DND-41 (cell line): ENCODE measurements around the gene OXNAD1.

Source experiments
- ATAC-seq: fragments of 200-7000 bp; cut with Tn5 transposase; 3 replicates; pipeline ENCODE4 v1.9.1; 2021; ENCODE audit warnings: low read depth; ENCODE audit not compliant: insufficient read depth
- DNase-seq: peaks from one replicate; pipeline ENCODE4 v3.0.0-alpha.2; 2020
- H2AFZ ChIP-seq: 2 replicates; pipeline ENCODE4 v1.6.0; 2012; ENCODE audit warnings: low read depth, low read length
- H3K27ac ChIP-seq: 2 replicates; pipeline ENCODE4 v1.5.1; 2012; ENCODE audit warnings: low read length, inconsistent platforms
- H3K27me3 ChIP-seq: fragments of 200-600 bp; sonication (generic); 2 replicates; pipeline ENCODE4 v1.6.0; 2012; ENCODE audit warnings: low read length, mild to moderate bottlenecking, inconsistent platforms; ENCODE audit not compliant: insufficient read depth, poor library complexity
- H3K36me3 ChIP-seq: 2 replicates; pipeline ENCODE4 v1.5.1; 2012; ENCODE audit warnings: low read length, inconsistent platforms; ENCODE audit not compliant: insufficient read depth
- H3K4me1 ChIP-seq: 2 replicates; pipeline ENCODE4 v1.5.1; 2012; ENCODE audit warnings: mild to moderate bottlenecking, low read length; ENCODE audit not compliant: insufficient read depth
- H3K4me2 ChIP-seq: 2 replicates; pipeline ENCODE4 v1.6.0; 2012; ENCODE audit warnings: mild to moderate bottlenecking, moderate library complexity, low read length, inconsistent platforms; ENCODE audit not compliant: insufficient read depth
- H3K4me3 ChIP-seq, 2 experiments: fragments of 200-600 bp in 1 of 2; shearing (Covaris generic) in 1 of 2; 2 replicates each; pipeline ENCODE4 v1.5.1; 2012 to 2016; ENCODE audit warnings: inconsistent platforms in 2 of 2, low read length in 2 of 2, mild to moderate bottlenecking in 2 of 2, low read depth in 1 of 2, moderate library complexity in 1 of 2
- H3K79me2 ChIP-seq: 2 replicates; pipeline ENCODE4 v1.6.0; 2012; ENCODE audit warnings: low read length, inconsistent platforms; ENCODE audit not compliant: insufficient read depth
- H3K9ac ChIP-seq: 2 replicates; pipeline ENCODE4 v1.6.0; 2012; ENCODE audit warnings: low read depth, mild to moderate bottlenecking, inconsistent platforms, low read length, moderate library complexity
- H3K9me3 ChIP-seq: 2 replicates; pipeline ENCODE4 v1.5.1; 2012; ENCODE audit warnings: low read length, moderate library complexity, mild to moderate bottlenecking, inconsistent platforms; ENCODE audit not compliant: insufficient read depth, severe bottlenecking
- H4K20me1 ChIP-seq: 2 replicates; pipeline ENCODE4 v1.6.0; 2012; ENCODE audit warnings: low read length; ENCODE audit not compliant: insufficient read depth
- EZH2 ChIP-seq: IDR thresholded peaks from 3 replicates; pipeline ENCODE4 v1.6.1; 2012; ENCODE audit warnings: borderline replicate concordance, low read depth, mild to moderate bottlenecking, moderate library complexity, low read length, inconsistent platforms; ENCODE audit not compliant: severe bottlenecking
- TF ChIP-seq, protein P1 (sequence below): IDR thresholded peaks from 2 replicates; pipeline ENCODE4 v1.5.1; 2012; ENCODE audit warnings: borderline replicate concordance, low read length, moderate library complexity, mild to moderate bottlenecking; ENCODE audit not compliant: poor library complexity, severe bottlenecking; ENCODE audit errors: extremely low read depth

OXNAD1 gene

DNA sequence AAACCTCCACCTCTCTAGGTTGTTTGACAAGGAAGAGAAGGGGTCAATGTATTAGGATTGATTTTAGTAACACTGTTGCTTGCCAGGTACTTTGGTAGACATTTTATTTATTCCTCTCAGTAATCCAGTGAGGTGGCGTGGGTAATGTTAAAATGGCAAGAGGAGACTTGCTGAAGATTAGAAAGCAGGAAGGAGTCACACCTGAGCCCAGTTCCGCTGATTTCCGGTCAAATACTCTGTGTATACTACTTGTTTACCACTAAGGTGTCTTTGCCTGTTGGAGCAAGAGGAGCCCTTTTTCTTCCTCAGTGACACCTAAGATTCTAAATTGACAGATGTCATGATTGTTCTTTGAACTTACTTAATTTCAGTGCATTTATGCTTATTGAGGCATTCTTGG is 1.7 kb downstream of the OXNAD1 start:
- H3K4me1 ChIP-seq = peaks cover 52% of the 10 kb centered on the region
- peaks cover 77% of the 10 kb centered on the region for H3K79me2 ChIP-seq
- peak overlapping the region; percentile 79 for H3K4me2 ChIP-seq
- ATAC-seq (no peak), DNase-seq (no peak)
- H3K4me3 ChIP-seq = peak overlapping the region in 1 of 2 experiments; percentile 81; a peak in 1 of 4 replicates
- no peak overlapping the region for H2AFZ ChIP-seq
- peaks cover 34% of the 10 kb centered on the region for H3K36me3 ChIP-seq
- H3K27ac ChIP-seq = 0 out of 2 replicates have a peak overlapping the region, but pooled peaks have one; percentile 26
- no peaks in the 10 kb centered on the region for H3K9me3 ChIP-seq
- H4K20me1 ChIP-seq = peaks cover 4% of the 10 kb centered on the region; the same call in 1 of the 2 replicates
- peak overlapping the region; percentile 75; the same call in 1 of the 2 replicates for H3K9ac ChIP-seq
- H3K27me3 ChIP-seq = no peaks in the 10 kb centered on the region
- TF ChIP-seq, protein P1, sequence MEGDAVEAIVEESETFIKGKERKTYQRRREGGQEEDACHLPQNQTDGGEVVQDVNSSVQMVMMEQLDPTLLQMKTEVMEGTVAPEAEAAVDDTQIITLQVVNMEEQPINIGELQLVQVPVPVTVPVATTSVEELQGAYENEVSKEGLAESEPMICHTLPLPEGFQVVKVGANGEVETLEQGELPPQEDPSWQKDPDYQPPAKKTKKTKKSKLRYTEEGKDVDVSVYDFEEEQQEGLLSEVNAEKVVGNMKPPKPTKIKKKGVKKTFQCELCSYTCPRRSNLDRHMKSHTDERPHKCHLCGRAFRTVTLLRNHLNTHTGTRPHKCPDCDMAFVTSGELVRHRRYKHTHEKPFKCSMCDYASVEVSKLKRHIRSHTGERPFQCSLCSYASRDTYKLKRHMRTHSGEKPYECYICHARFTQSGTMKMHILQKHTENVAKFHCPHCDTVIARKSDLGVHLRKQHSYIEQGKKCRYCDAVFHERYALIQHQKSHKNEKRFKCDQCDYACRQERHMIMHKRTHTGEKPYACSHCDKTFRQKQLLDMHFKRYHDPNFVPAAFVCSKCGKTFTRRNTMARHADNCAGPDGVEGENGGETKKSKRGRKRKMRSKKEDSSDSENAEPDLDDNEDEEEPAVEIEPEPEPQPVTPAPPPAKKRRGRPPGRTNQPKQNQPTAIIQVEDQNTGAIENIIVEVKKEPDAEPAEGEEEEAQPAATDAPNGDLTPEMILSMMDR = no peak

GRCh38 chr3:16270855-16271254 is 5.8 kb downstream of the OXNAD1 start:
- Histone ChIP-seq H3K36me3 (peaks cover 66% of the 10 kb centered on the region), H3K27ac (no peak overlapping the region), H3K9me3 (no peaks in the 10 kb centered on the region), H2AFZ (no peak overlapping the region), H3K79me2 (peaks cover 37% of the 10 kb centered on the region), H3K9ac (no peak overlapping the region), H3K4me2 (no peak overlapping the region), H3K27me3 (no peaks in the 10 kb centered on the region), H3K4me1 (peaks cover 27% of the 10 kb centered on the region), H3K4me3 (no peak overlapping the region), H4K20me1 (no peaks in the 10 kb centered on the region; the same call in 1 of the 2 replicates)
- no peak for TF ChIP-seq EZH2
- TF ChIP-seq, protein P1 = no peak
- DNase-seq (no peak), ATAC-seq (no peak)

- Histone ChIP-seq H3K27ac (no peak overlapping the region), H3K4me2 (no peak overlapping the region), H3K9me3 (no peaks in the 10 kb centered on the region), H3K4me3 (no peak overlapping the region), H3K9ac (no peak overlapping the region), H4K20me1 (no peaks in the 10 kb centered on the region), H3K36me3 (peaks cover 75% of the 10 kb centered on the region), H3K27me3 (no peaks in the 10 kb centered on the region), H3K79me2 (peaks cover 20% of the 10 kb centered on the region), H3K4me1 (peaks cover 10% of the 10 kb centered on the region; the same call in 1 of the 2 replicates), H2AFZ (no peak overlapping the region)
- TF ChIP-seq, protein P1 = no peak
- no peak for TF ChIP-seq EZH2
- ATAC-seq (no peak), DNase-seq (no peak)
Observed at GRCh38 chr3:16272588-16272987, 7.6 kb downstream of the OXNAD1 start.

GRCh38 chr3:16273867-16274266 is 8.9 kb downstream of the OXNAD1 start:
- Histone ChIP-seq H2AFZ (no peak overlapping the region), H3K79me2 (peaks cover 7% of the 10 kb centered on the region), H3K36me3 (peaks cover 88% of the 10 kb centered on the region), H4K20me1 (no peaks in the 10 kb centered on the region), H3K4me3 (no peak overlapping the region), H3K27me3 (no peaks in the 10 kb centered on the region), H3K4me1 (no peaks in the 10 kb centered on the region), H3K27ac (no peak overlapping the region), H3K9ac (no peak overlapping the region), H3K9me3 (no peaks in the 10 kb centered on the region), H3K4me2 (no peak overlapping the region)
- TF ChIP-seq, protein P1 = no peak
- no peak for TF ChIP-seq EZH2
- no peak for DNase-seq
- no peak for ATAC-seq
